ENCODE measurements around the gene C8A.

GRCh38 chr1:56863265-56863992 lies 8.8 kb downstream of the C8A start:
- TF ChIP-seq, protein P1, sequence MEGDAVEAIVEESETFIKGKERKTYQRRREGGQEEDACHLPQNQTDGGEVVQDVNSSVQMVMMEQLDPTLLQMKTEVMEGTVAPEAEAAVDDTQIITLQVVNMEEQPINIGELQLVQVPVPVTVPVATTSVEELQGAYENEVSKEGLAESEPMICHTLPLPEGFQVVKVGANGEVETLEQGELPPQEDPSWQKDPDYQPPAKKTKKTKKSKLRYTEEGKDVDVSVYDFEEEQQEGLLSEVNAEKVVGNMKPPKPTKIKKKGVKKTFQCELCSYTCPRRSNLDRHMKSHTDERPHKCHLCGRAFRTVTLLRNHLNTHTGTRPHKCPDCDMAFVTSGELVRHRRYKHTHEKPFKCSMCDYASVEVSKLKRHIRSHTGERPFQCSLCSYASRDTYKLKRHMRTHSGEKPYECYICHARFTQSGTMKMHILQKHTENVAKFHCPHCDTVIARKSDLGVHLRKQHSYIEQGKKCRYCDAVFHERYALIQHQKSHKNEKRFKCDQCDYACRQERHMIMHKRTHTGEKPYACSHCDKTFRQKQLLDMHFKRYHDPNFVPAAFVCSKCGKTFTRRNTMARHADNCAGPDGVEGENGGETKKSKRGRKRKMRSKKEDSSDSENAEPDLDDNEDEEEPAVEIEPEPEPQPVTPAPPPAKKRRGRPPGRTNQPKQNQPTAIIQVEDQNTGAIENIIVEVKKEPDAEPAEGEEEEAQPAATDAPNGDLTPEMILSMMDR (IDR thresholded peaks at IDR 0.05; ENCODE audit: control extremely low read depth in 1 of 3, insufficient read depth in 1 of 3, low read depth in 1 of 3, low read length in 3 of 3) = no peak
- TF ChIP-seq POLR2A (IDR thresholded peaks at IDR 0.05; ENCODE audit: control extremely low read depth in 1 of 2, low read depth in 2 of 2, low read length in 2 of 2) (no peak), SP2 (IDR thresholded peaks at IDR 0.05; ENCODE audit: low read length) (no peak), ATF3 (IDR thresholded peaks at IDR 0.05; ENCODE audit: insufficient read depth, low read depth, low read length) (no peak), MAX (IDR thresholded peaks at IDR 0.05) (no peak), SAP30 (IDR thresholded peaks at IDR 0.05; ENCODE audit: insufficient read depth, insufficient replicate concordance, low read length) (no peak), EP300 (IDR thresholded peaks at IDR 0.05; ENCODE audit: borderline replicate concordance in 1 of 2, low read depth in 2 of 2, low read length in 2 of 2) (no peak), RAD21 (IDR thresholded peaks at IDR 0.05 in 1 of 2, conservative IDR thresholded peaks at IDR 0.05 in 1 of 2; ENCODE audit: low read depth in 2 of 2, low read length in 2 of 2) (no peak), TAF1 (IDR thresholded peaks at IDR 0.05; ENCODE audit: low read depth, low read length) (no peak), EGR1 (IDR thresholded peaks at IDR 0.05; ENCODE audit: borderline replicate concordance, low read depth, low read length) (no peak), PHF8 (conservative IDR thresholded peaks at IDR 0.05; ENCODE audit: low read depth, low read length) (no peak)

All from H1 (cell line).